C4-2B (cell line): ENCODE measurements around the gene ZNF408.

Experiments
- ZFX ChIP-seq: fragments of 450-650 bp; IDR thresholded peaks from 2 replicates; pipeline ENCODE4 v1.6.1; 2017
- TF ChIP-seq, protein P1 (sequence below): fragments of 450-650 bp; conservative IDR thresholded peaks from 2 replicates; pipeline ENCODE4 v1.5.1; 2017; ENCODE audit warnings: mild to moderate bottlenecking

DNA sequence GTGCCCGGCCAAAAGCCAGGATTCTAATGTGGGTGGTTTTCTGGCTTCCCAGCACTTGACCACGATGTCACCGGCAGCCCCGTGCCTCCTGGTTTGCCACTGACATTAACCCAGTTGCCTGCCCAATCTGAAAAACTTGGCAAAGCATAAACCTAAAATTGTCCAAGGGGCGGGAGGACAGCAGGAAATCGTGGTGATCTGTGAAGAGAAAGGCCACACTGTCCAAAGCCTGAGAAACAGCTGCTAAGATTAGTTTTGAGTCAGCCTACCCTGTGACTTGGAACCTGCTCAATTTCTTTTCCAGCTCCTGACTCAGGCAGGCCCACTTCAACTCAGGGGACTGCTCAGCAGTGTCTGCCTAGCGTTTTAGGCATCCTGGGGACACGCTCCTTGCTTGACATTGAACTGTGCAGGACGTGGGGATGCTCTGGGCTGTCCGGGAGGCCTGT, 10.0 kb downstream of the ZNF408 start:
- TF ChIP-seq, protein P1, sequence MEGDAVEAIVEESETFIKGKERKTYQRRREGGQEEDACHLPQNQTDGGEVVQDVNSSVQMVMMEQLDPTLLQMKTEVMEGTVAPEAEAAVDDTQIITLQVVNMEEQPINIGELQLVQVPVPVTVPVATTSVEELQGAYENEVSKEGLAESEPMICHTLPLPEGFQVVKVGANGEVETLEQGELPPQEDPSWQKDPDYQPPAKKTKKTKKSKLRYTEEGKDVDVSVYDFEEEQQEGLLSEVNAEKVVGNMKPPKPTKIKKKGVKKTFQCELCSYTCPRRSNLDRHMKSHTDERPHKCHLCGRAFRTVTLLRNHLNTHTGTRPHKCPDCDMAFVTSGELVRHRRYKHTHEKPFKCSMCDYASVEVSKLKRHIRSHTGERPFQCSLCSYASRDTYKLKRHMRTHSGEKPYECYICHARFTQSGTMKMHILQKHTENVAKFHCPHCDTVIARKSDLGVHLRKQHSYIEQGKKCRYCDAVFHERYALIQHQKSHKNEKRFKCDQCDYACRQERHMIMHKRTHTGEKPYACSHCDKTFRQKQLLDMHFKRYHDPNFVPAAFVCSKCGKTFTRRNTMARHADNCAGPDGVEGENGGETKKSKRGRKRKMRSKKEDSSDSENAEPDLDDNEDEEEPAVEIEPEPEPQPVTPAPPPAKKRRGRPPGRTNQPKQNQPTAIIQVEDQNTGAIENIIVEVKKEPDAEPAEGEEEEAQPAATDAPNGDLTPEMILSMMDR, result no peak
- no peak for TF ChIP-seq ZFX
